ENCODE data around the gene ZNF687.

The ZNF687 gene, protein sequence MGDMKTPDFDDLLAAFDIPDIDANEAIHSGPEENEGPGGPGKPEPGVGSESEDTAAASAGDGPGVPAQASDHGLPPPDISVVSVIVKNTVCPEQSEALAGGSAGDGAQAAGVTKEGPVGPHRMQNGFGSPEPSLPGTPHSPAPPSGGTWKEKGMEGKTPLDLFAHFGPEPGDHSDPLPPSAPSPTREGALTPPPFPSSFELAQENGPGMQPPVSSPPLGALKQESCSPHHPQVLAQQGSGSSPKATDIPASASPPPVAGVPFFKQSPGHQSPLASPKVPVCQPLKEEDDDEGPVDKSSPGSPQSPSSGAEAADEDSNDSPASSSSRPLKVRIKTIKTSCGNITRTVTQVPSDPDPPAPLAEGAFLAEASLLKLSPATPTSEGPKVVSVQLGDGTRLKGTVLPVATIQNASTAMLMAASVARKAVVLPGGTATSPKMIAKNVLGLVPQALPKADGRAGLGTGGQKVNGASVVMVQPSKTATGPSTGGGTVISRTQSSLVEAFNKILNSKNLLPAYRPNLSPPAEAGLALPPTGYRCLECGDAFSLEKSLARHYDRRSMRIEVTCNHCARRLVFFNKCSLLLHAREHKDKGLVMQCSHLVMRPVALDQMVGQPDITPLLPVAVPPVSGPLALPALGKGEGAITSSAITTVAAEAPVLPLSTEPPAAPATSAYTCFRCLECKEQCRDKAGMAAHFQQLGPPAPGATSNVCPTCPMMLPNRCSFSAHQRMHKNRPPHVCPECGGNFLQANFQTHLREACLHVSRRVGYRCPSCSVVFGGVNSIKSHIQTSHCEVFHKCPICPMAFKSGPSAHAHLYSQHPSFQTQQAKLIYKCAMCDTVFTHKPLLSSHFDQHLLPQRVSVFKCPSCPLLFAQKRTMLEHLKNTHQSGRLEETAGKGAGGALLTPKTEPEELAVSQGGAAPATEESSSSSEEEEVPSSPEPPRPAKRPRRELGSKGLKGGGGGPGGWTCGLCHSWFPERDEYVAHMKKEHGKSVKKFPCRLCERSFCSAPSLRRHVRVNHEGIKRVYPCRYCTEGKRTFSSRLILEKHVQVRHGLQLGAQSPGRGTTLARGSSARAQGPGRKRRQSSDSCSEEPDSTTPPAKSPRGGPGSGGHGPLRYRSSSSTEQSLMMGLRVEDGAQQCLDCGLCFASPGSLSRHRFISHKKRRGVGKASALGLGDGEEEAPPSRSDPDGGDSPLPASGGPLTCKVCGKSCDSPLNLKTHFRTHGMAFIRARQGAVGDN

DNA sequence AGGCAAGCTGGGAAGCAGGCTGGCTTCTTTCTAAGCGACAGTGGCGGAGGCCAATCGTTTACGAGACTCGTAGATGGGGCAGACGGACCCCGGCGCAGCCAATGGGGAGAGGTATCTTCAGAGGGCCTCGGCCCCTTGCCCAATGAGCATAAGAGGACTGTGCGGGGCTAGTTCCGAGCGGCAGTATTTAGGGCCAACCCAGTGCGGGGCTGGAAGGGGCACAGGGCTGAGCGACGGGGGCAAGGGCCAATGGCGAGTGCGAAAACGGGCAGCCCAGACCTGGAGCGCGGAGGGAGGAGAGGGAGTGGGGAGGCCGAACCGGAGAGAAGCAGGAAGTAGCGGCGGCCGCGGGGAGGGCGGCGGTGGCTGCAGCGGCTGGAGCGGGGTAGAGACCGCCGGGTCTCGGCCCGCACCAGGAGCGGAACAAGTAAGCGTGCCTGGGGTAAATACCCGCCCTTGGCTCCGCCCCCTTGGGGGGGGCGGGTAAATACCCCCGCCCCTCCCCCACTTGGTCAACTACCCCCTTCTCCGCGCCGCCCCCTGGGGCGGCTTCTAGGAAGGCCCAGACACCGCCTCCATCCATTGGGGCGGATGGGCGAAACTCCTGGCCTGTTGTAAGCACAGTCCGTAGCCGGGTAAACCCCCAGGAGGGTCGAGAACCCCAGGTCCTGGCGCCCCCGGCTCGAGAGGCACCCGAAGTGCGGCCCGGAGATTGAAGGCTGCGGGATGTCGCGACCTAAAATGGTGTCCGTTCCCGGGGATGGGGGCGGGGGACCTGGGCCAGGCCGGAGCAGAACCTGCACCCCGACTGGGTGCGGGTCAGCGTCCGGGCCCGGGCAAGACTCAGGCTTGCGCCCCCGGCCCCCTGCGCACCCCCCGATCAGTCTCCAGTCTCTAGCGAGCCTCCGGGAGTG, at the start of gene ZNF687:
ZNF687 (plus strand) TSS at position 331 of the 914 bp plus-strand sequence. CDS start 3,993 bp downstream, outside the sequence.
- peak; percentile 100 for FAIRE-seq
- peak; percentile 95 for DNase-seq (ENCODE audit: insufficient read length, low spot score)

DNA sequence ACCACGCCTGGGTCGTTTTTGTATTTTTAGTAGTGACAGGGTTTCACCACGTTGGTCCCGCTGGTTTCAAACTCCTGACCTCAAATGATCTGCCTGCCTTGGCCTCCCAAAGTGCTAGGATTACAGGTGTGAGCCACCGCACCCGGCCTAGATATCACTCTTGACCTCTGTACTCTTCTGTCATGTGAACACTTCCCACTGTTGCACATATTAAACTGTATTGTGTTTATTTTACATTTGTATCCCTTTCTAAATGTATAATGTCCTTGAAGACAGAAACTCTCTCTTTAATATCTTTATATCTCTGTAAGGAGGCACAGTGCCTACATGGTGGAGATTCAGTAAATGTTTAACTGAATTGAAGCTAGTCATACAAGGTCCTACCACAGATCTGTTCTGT, 46.9 kb upstream of the ZNF687 start:
- no peak for DNase-seq (ENCODE audit: insufficient read length, low spot score)
- FAIRE-seq, result no peak

DNA sequence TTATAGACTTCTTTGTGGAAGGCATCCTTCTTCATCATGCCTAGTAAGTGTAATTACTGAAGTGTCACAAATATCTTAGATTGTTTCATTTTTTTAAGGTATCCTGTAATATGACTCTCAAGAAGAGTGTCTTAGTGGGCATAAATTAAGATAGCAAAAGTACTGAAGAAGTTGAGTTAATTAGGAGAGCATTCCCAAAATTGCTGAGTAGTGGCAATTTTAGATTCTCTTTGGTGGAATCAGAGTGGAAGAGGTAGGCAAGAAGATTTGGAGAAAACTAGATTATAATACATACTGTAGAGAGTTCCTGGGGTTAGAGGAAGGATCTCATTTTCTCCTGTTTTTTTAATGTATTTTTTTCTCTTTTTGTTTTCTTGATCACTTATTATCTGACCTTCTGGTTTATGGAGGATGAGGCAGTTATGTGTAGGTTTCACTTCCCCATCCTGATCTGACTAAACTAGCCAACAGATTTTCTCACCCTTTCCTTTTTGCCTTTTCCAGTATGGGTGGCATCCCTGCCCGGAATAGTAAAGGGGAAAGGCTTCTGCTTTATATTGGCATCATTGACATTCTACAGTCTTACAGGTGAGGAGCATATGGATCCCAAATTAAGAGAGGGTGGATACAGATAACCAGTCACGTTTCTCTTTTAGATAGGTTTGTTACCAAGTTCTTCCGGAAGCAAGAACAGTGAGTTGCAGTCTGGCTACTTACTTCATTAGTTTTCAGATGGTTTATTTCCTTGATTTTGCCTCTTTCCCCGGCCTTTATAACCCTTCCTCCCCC, 44.2 kb upstream of the ZNF687 start:
- peak; percentile 76 for FAIRE-seq
- peak; percentile 34 for DNase-seq (ENCODE audit: insufficient read length, low spot score)

DNA sequence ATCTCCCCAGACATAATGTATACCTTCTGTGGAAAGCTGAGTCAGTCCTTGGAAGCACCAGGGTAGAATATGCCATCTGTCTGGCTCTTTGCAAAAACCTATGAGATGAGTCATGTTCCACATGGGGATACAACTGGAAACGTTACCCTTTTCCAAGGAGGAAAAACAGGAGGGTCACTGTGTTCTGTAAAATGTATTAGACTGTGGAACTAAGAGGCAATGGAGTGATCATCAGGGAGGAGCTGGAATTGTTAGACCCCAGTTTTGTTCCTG, 43.7 kb upstream of the ZNF687 start:
- FAIRE-seq (no peak), DNase-seq (ENCODE audit: insufficient read length, low spot score) (no peak)

DNA sequence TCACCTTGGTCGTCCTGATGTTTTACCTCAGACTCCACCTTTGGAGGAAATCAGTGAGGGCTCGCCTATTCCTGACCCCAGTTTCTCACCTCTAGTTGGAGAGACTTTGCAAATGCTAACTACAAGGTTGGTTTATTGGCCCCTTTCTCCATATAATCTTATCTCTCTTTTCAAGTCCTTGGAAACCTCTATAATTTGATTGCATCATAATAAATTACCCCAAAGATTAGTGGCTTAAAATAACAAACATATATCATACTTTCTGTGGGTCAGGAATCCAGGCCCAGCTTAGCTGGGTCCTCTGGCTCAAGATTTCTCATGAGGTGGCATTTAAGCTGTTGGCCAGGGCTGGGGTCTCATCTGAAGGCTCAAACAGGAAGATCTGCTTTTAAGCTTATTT, 39.7 kb upstream of the ZNF687 start:
- FAIRE-seq, result no peak

DNA sequence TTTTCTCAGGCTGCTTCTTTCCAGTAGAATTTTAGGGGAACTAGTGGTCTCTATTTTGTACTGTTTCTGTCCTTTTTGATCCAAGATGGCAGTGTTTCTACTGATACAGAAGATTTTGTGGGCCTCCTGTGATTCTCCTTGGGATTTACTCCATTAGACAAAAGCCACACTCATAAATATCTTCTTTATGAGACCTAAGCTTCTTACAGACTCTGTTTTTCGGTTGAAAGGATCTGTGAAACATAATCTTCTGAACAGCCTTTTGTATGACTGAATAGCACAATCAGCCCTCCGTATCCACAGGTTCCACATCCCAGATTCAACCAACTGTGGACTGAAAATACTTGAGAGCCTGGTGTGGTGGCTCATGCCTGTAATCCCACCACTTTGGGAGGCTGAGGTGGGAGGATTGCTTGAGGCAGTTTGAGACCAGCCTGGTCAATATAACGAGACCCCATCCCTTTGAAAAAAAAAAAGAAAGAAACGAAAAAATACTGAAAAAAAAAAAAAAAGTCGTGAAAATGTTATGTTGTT, 38.3 kb upstream of the ZNF687 start:
- FAIRE-seq, result no peak

More for the DNA sequence above, 39.7 kb upstream of the ZNF687 start:
- DNase-seq (ENCODE audit: insufficient read length, low spot score), result no peak

DNA sequence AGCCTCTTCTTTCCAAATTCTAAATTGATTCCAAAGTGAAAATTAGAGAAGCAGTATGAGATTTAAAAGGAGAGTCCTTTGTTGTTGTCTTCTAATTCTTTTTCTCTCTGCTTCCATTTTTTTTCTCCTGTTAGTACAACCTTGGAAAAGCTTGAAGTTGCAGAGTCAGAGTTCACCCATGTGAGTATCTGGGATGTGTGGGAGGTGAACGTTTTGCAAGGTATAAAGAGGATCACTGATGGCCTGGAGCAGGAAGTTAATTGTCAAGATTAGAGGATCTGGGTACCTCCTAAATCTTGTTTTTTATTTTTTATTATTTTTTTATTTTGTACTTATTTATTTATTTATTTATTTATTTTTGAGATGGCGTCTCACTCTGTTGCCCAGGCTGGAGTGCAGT, 35.3 kb upstream of the ZNF687 start:
- no peak for FAIRE-seq
- DNase-seq (ENCODE audit: insufficient read length, low spot score), result no peak

More for the DNA sequence above, 38.3 kb upstream of the ZNF687 start:
- no peak for DNase-seq (ENCODE audit: insufficient read length, low spot score)

DNA sequence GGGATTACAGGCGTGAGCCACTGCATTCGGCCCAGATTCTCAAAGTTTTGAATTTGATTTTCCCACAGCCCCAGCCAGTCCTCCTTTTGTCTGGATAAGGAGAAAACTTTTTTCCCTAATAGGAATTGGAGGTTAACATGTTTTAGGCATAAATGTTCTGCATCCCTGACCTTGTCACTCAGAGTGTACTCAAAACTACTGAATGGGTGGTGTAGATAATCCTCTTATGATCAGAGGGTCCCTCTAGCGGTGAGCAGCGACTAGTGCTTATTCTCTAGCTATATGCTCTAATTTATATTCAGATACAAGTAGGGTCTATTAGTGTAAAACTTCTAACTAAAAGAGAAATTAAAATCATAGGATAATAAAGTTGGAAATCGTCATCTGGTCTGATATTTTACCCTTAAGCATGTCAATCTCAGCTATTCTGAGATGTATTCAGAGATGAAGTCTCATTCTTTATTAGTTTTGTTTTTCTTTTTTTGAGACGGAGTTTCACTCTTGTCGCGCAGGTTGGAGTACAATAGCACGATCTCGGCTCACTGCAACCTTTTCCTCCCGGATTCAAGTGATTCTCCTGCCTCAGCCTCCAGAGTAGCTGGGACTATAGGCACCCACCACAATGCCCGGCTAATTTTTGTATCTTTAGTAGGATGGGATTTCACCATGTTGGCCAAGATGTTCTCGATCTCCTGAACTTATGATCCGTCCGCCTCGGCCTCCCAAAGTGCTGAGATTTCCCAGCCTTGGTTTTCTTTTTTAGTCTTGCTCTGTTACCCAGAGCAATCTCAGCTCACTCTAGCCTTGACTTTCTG, 30.2 kb upstream of the ZNF687 start:
- FAIRE-seq, result peak; percentile 37
- peak; percentile 62 for DNase-seq (ENCODE audit: insufficient read length, low spot score)

DNA sequence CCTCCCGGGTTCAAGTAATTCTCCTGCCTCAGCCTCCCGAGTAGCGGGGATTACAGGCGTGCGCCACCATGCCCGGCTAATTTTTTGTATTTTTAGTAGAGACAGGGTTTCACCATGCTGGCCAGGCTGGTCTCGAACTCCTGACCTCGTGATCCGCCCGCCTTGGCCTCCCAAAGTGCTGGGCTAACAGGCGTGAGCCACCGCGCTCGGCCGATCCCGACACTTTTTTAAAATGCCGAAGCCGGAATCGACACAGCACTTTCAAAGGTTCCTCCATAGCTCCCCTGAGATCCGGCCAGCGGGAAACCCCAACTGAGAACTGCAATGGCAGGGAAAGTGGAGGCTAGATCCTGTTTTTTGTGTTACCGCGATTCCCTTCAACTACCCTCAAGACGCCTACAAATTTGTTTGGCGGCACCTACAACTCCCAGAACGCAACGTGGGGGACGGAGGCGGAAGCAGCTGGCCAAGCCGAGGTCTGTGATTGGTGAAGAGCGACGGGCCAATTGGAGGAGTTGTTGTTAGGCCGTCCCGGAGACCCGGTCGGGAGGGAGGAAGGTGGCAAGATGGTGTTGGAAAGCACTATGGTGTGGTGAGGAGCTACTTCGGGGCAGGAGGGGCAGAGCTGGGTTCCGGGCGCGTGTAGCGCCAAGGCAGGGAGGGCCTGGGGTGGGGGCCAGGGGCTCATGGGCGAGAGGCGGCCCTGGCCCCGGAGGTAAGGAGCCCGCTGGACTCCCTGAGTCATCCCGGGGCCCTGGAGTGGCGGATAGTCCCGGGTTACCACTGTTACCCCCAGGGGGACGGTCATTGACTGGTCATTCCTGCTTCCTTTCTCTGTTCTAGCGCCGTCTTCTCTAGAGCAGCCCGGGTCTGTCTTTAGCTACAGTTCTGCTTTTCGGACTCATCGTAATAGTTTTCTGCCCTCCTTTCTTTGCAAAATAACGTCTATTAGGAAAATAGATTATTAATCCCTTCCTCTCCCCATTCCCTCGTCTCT, 27.6 kb upstream of the ZNF687 start, which contains the start of gene PSMD4:
PSMD4 (plus strand) TSS at position 518 of the 997 bp plus-strand sequence; CDS start at position 567, 49 bp downstream.
- peak; percentile 97 for DNase-seq (ENCODE audit: insufficient read length, low spot score)
- FAIRE-seq, result peak; percentile 97

DNA sequence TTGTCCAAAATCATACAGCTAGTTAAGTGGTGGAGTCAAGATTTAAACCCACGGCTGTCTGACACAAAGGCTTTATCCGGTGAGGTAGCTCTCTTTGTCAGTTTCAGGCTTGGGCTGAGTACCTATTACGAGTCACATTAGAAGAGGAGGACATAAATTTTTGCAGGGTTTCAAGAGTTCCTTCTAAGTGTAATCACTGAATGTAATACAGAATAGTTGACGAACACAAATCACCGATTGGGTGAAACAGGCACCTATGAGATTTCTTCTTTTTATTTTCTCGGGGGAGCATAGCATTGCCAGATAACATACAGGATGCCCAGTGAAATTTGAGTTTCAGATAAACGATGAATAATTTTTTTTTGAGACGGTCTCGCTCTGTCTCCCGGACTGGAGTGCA, 26.7 kb upstream of the ZNF687 start:
- DNase-seq (ENCODE audit: insufficient read length, low spot score) (no peak), FAIRE-seq (peak; percentile 14)

DNA sequence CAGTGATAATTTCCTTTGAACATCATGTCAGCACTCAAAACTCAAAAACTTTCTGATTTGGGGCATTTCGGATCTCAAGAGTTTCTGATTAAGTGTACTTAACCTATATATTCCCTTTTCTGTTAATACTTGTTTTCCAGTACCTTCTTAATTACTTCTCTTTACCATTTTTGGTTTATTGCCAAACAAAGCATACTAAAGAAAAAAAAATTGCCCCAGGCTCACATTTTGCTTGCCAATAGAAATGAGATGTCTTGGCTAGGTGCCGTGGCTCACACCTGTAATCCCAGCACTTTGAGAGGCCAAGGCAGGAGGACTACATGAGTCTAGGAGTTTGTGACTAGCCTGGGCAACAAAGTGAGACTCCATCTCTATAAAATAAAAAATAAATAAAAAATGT, 22.7 kb upstream of the ZNF687 start:
- no peak for FAIRE-seq
- no peak for DNase-seq (ENCODE audit: insufficient read length, low spot score)

DNA sequence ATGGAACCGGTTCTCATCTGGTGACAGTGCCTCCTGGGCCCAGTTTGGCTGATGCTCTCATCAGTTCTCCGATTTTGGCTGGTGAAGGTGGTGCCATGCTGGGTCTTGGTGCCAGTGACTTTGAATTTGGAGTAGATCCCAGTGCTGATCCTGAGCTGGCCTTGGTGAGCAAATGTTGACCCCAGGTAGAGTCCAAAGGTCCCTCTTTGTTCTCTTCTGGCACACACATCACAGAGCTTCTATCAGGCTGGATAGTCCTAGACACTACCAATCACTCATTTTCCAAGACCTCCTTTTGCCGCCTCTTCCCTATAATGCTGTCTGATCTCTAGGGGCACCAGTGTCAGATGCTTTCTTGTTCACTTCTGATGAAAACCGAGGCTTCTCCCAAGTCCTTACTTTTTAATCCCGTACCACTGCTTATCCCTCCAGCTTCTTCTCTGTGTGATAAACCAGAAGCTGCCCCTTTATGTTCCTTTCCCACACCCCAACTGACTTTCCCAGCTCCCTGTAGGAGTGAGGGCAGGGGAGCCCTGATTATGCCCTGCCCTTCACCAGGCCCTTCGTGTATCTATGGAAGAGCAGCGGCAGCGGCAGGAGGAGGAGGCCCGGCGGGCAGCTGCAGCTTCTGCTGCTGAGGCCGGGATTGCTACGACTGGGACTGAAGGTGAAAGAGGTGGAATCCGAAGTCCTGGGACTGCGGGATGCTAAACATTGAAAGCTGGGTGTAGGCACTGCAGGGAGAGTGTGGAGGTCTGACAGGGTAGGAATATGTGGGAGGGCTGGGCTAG, 16.5 kb upstream of the ZNF687 start:
- no peak for DNase-seq (ENCODE audit: insufficient read length, low spot score)
- FAIRE-seq, result no peak

DNA sequence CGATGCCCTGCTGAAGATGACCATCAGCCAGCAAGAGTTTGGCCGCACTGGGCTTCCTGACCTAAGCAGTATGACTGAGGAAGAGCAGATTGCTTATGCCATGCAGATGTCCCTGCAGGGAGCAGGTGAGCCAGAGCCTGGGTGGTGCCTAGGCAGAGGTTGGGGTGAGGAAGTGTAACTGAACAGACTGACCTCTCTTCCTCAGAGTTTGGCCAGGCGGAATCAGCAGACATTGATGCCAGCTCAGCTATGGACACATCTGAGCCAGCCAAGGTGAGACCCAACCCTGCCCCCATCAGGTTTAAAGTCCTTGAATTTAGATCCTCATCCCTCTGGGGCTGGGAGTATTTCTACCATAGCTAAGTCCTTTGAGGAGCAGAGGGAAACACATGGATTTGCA, 15.8 kb upstream of the ZNF687 start:
- DNase-seq (ENCODE audit: insufficient read length, low spot score) (no peak), FAIRE-seq (no peak)

DNA sequence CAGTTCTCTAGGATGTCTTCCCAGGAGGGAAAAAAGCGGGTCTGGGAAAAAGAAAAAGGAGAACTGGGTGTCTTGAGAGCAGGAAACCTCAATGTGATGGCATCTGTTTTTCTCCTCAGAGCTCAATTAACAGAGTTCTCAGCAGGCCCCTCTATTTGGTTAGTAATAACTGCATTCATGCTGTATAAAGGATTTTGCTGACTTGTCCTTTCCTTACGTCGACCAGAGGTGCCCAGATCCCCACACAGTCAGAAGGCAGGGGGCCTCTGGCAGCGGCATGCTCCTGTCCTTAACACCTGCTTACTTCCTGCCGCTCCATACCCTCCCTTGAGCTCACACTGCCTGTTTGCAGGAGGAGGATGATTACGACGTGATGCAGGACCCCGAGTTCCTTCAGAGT, 15.3 kb upstream of the ZNF687 start:
- no peak for FAIRE-seq
- DNase-seq (ENCODE audit: insufficient read length, low spot score), result no peak

DNA sequence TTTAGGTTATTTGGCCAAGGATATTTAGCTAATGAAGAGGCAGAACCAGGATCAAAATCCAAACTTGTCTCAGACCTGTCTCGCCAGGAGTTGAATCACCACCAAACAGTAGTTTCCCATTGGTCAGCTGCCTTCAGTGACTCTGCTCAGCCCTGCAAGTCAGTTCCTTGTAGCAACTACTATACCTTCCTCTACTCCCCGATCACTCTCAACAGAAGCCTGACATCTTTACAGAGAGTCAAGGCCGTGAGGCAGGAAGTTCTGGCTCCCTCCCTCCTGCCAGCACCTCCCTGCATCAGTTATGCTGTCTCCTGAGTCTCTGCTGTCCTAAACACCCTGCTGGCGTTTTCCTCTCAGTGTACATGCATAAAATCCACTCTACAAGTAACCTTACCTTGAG, 14.3 kb upstream of the ZNF687 start:
- DNase-seq (ENCODE audit: insufficient read length, low spot score), result no peak

DNA sequence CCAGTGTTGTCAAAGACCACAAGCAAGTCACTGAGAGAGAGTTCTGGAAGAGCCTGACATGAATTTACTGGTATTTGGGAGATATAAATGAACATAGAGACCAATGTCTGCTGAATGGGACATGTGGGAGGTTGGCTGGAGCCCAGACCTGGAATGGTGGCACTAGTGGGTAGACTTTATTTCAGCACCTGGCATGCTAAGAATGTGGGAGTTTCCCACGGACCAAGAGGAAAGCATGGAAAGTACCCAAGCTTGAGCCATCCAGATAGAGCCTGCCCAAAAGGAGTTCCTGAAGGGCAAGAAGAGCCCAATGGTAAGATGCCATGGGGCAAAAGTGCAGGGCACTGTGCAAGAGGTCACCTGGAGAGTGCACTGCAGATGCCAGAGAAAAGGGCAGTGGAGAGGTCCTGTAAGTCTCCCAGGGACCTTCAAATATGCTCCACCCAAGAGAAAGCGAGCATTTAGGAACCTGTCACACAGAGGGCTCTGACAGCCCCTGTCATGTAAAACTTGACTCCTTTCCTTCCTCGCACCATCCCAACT, 8.1 kb upstream of the ZNF687 start:
- no peak for DNase-seq (ENCODE audit: insufficient read length, low spot score)
- no peak for FAIRE-seq

More for the DNA sequence above, 14.3 kb upstream of the ZNF687 start:
- no peak for FAIRE-seq

Measured in GM19239 (cell line).